Muscle layer of colon (tissue), 2 donors: ENCODE results near the gene ABTB2.

Source experiments
- H3K27ac ChIP-seq: one replicate; pipeline ENCODE4 v1.7.0; 2013; ENCODE audit warnings: low read depth, mild to moderate bottlenecking, low read length, moderate library complexity
- H3K27me3 ChIP-seq, 2 donors: one replicate each; pipeline ENCODE4 v1.7.0; 2013; ENCODE audit warnings: low read length in 2 of 2, mild to moderate bottlenecking in 2 of 2; ENCODE audit not compliant: insufficient read depth in 2 of 2, control insufficient read depth in 1 of 2
- H3K36me3 ChIP-seq: one replicate; pipeline ENCODE4 v1.7.0; 2013; ENCODE audit warnings: mild to moderate bottlenecking, low read length; ENCODE audit not compliant: insufficient read depth
- H3K4me1 ChIP-seq: one replicate; pipeline ENCODE4 v1.7.0; 2013; ENCODE audit warnings: mild to moderate bottlenecking, low read length; ENCODE audit not compliant: insufficient read depth
- H3K4me3 ChIP-seq, 2 donors: one replicate each; pipeline ENCODE4 v1.7.0; 2013; ENCODE audit warnings: low read length in 2 of 2, low read depth in 1 of 2, mild to moderate bottlenecking in 1 of 2, moderate library complexity in 1 of 2
- H3K9ac ChIP-seq: one replicate; pipeline ENCODE4 v1.7.0; 2013; ENCODE audit warnings: low read length
- H3K9me3 ChIP-seq: one replicate; pipeline ENCODE4 v1.7.0; 2013; ENCODE audit warnings: mild to moderate bottlenecking, low read length
- donor health status: abdominal sarcoma.
- donor health status: Adenocarcinoma of cecum.

The ABTB2 gene

GRCh38 chr11:34299284-34299972, 58.4 kb downstream of the ABTB2 start:
- Histone ChIP-seq H3K9me3 (no peaks in the 10 kb centered on the region), H3K36me3 (no peaks in the 10 kb centered on the region), H3K27me3 (no peaks in the 10 kb centered on the region), H3K9ac (no peak overlapping the region), H3K27ac (no peak overlapping the region), H3K4me1 (no peaks in the 10 kb centered on the region), H3K4me3 (no peak overlapping the region)

GRCh38 chr11:34298871-34299270, 58.9 kb downstream of the ABTB2 start:
- H3K27ac ChIP-seq: no peak overlapping the region
- no peak overlapping the region for H3K9ac ChIP-seq
- no peak overlapping the region for H3K4me3 ChIP-seq

GRCh38 chr11:34296412-34296811, 61.4 kb downstream of the ABTB2 start:
- no peaks in the 10 kb centered on the region for H3K27me3 ChIP-seq
- no peaks in the 10 kb centered on the region for H3K36me3 ChIP-seq
- no peak overlapping the region for H3K4me3 ChIP-seq
- no peaks in the 10 kb centered on the region for H3K9me3 ChIP-seq
- no peak overlapping the region for H3K9ac ChIP-seq
- no peaks in the 10 kb centered on the region for H3K4me1 ChIP-seq
- no peak overlapping the region for H3K27ac ChIP-seq

More at GRCh38 chr11:34298871-34299270, 58.9 kb downstream of the ABTB2 start:
- Histone ChIP-seq H3K4me1 (no peaks in the 10 kb centered on the region), H3K27me3 (no peaks in the 10 kb centered on the region), H3K36me3 (no peaks in the 10 kb centered on the region), H3K9me3 (no peaks in the 10 kb centered on the region)

GRCh38 chr11:34292546-34292945, 65.3 kb downstream of the ABTB2 start:
- no peaks in the 10 kb centered on the region for H3K4me1 ChIP-seq
- no peak overlapping the region for H3K9ac ChIP-seq
- no peaks in the 10 kb centered on the region for H3K27me3 ChIP-seq
- H3K4me3 ChIP-seq: no peak overlapping the region
- no peak overlapping the region for H3K27ac ChIP-seq
- H3K36me3 ChIP-seq: no peaks in the 10 kb centered on the region
- H3K9me3 ChIP-seq: no peaks in the 10 kb centered on the region

GRCh38 chr11:34292111-34292510, 65.7 kb downstream of the ABTB2 start:
- no peak overlapping the region for H3K4me3 ChIP-seq
- H3K36me3 ChIP-seq: no peaks in the 10 kb centered on the region
- no peak overlapping the region for H3K9ac ChIP-seq
- H3K4me1 ChIP-seq: no peaks in the 10 kb centered on the region
- H3K27me3 ChIP-seq: no peaks in the 10 kb centered on the region
- no peak overlapping the region for H3K27ac ChIP-seq
- H3K9me3 ChIP-seq: no peaks in the 10 kb centered on the region

- Histone ChIP-seq H3K9ac (no peak overlapping the region), H3K36me3 (no peaks in the 10 kb centered on the region), H3K27ac (no peak overlapping the region), H3K9me3 (no peaks in the 10 kb centered on the region), H3K27me3 (no peaks in the 10 kb centered on the region), H3K4me1 (no peaks in the 10 kb centered on the region), H3K4me3 (no peak overlapping the region)
Measured at GRCh38 chr11:34290926-34291325, 66.9 kb downstream of the ABTB2 start.

GRCh38 chr11:34288492-34288891, 69.3 kb downstream of the ABTB2 start:
- Histone ChIP-seq H3K4me1 (no peaks in the 10 kb centered on the region), H3K27ac (no peak overlapping the region), H3K9me3 (no peaks in the 10 kb centered on the region), H3K27me3 (no peaks in the 10 kb centered on the region), H3K9ac (no peak overlapping the region), H3K4me3 (no peak overlapping the region), H3K36me3 (no peaks in the 10 kb centered on the region)

GRCh38 chr11:34284811-34285481, 72.9 kb downstream of the ABTB2 start:
- no peaks in the 10 kb centered on the region for H3K27me3 ChIP-seq
- no peaks in the 10 kb centered on the region for H3K4me1 ChIP-seq
- no peak overlapping the region for H3K4me3 ChIP-seq
- no peak overlapping the region for H3K9ac ChIP-seq
- no peaks in the 10 kb centered on the region for H3K9me3 ChIP-seq
- H3K27ac ChIP-seq: no peak overlapping the region
- H3K36me3 ChIP-seq: no peaks in the 10 kb centered on the region

GRCh38 chr11:34284156-34284555, 73.7 kb downstream of the ABTB2 start:
- Histone ChIP-seq H3K27me3 (no peaks in the 10 kb centered on the region), H3K4me1 (no peaks in the 10 kb centered on the region), H3K9ac (no peak overlapping the region), H3K4me3 (no peak overlapping the region), H3K27ac (no peak overlapping the region), H3K36me3 (no peaks in the 10 kb centered on the region), H3K9me3 (no peaks in the 10 kb centered on the region)

- Histone ChIP-seq H3K27me3 (no peaks in the 10 kb centered on the region), H3K4me3 (no peak overlapping the region), H3K9ac (no peak overlapping the region)
Measured at GRCh38 chr11:34280945-34281872, 76.6 kb downstream of the ABTB2 start.

GRCh38 chr11:34278693-34279297, 79.0 kb downstream of the ABTB2 start:
- Histone ChIP-seq H3K27me3 (no peaks in the 10 kb centered on the region), H3K4me3 (no peak overlapping the region), H3K9ac (no peak overlapping the region), H3K4me1 (peaks cover 19% of the 10 kb centered on the region), H3K36me3 (no peaks in the 10 kb centered on the region), H3K9me3 (no peaks in the 10 kb centered on the region), H3K27ac (no peak overlapping the region)

More at GRCh38 chr11:34280945-34281872, 76.6 kb downstream of the ABTB2 start:
- no peaks in the 10 kb centered on the region for H3K9me3 ChIP-seq
- H3K27ac ChIP-seq: no peak overlapping the region
- peaks cover 8% of the 10 kb centered on the region for H3K4me1 ChIP-seq
- no peaks in the 10 kb centered on the region for H3K36me3 ChIP-seq
